Fibroblast of lung (primary cell): ENCODE measurements around the gene CD300LB. TPM values are rescaled to one million over a fixed set of nuclear protein-coding genes. Genes with fewer than 3 reads are reported as not detected.
A peak's percentile ranks its signal among the peaks of the same experiment; 100 is the strongest.
"Not testable (repeated sequence)": the region's sequence is repeated elsewhere in the genome, so short reads cannot be mapped to it uniquely, and the experiment has no call there.

Experiments used
- DNase-seq, 2 donors: peaks; one replicate each; pipeline versions ENCODE4 v3.0.0 to v3.0.0-alpha.2; 2010; ENCODE audit warnings: low read depth in 2 of 2
- H2AFZ ChIP-seq: 2 replicates; pipeline ENCODE4 v1.5.1; 2012; ENCODE audit warnings: low read length, control low read depth, inconsistent platforms
- H3K27ac ChIP-seq: 2 replicates; pipeline ENCODE4 v1.5.1; 2011; ENCODE audit warnings: low read length, control low read depth; ENCODE audit not compliant: insufficient read depth
- H3K27me3 ChIP-seq: 2 replicates; pipeline ENCODE4 v1.5.1; 2011; ENCODE audit warnings: mild to moderate bottlenecking, low read length; ENCODE audit not compliant: control insufficient read depth, insufficient read depth
- H3K36me3 ChIP-seq: 2 replicates; pipeline ENCODE4 v1.5.1; 2011; ENCODE audit warnings: low read length; ENCODE audit not compliant: control insufficient read depth, insufficient read depth
- H3K4me1 ChIP-seq: 2 replicates; pipeline ENCODE4 v1.5.1; 2011; ENCODE audit warnings: low read length; ENCODE audit not compliant: control insufficient read depth, insufficient read depth; ENCODE audit errors: extremely low read depth
- H3K4me2 ChIP-seq: 2 replicates; pipeline ENCODE4 v1.5.1; 2011; ENCODE audit warnings: low read length, control low read depth; ENCODE audit not compliant: insufficient read depth; ENCODE audit errors: extremely low read depth
- H3K4me3 ChIP-seq, 4 experiments: fragments of 200-600 bp in 1 of 4; sonication (generic) in 1 of 4; replicated peaks in 1 of 4; 2 replicates each; pipeline ENCODE4 v1.5.1; 2011 to 2016; ENCODE audit warnings: low read length in 4 of 4, low read depth in 3 of 4, mild to moderate bottlenecking in 3 of 4, control low read depth in 2 of 4, inconsistent platforms in 1 of 4, mixed read lengths in 1 of 4; ENCODE audit not compliant: insufficient read depth in 1 of 4; ENCODE audit errors: control extremely low read depth in 1 of 4
- H3K79me2 ChIP-seq: 2 replicates; pipeline ENCODE4 v1.5.1; 2012; ENCODE audit warnings: mild to moderate bottlenecking, low read length, inconsistent platforms; ENCODE audit not compliant: control insufficient read depth, insufficient read depth
- H3K9ac ChIP-seq: 2 replicates; pipeline ENCODE4 v1.5.1; 2011; ENCODE audit warnings: mild to moderate bottlenecking, low read length, control low read depth; ENCODE audit not compliant: insufficient read depth
- H3K9me3 ChIP-seq: 2 replicates; pipeline ENCODE4 v1.5.1; 2012; ENCODE audit warnings: low read depth, low read length; ENCODE audit not compliant: control insufficient read depth, insufficient read depth
- H4K20me1 ChIP-seq: 2 replicates; pipeline ENCODE4 v1.5.1; 2011; ENCODE audit warnings: low read length; ENCODE audit not compliant: control insufficient read depth, insufficient read depth; ENCODE audit errors: extremely low read depth
- EZH2 ChIP-seq: IDR thresholded peaks from 2 replicates; pipeline ENCODE4 v1.5.1; 2012; ENCODE audit warnings: low read length, control low read depth, mild to moderate bottlenecking; ENCODE audit errors: missing control alignments
- polyA plus RNA-seq, 2 donors: library from polyadenylated mRNA; depleted of rRNA in 1 of 2; stranded (reverse) in 1 of 2; unstranded in 1 of 2; fragments of >200 nt; gene quantifications; 2 replicates each; pipeline ENCODE4 v1.2.1, GENCODE V29; 2011 to 2012; ENCODE audit warnings: missing spikeins in 1 of 2
- total RNA-seq: library from RNA; depleted of rRNA; stranded (reverse); fragments of >200 nt; gene quantifications from 2 replicates; pipeline ENCODE4 v1.2.1, GENCODE V29; 2014
- TF ChIP-seq, protein P1 (sequence below), 2 donors: IDR thresholded peaks in 1 of 2; conservative IDR thresholded peaks in 1 of 2; 1 replicate in 1 of 2; 2 replicates in 1 of 2; pipeline ENCODE4 v1.5.1; 2011 to 2012; ENCODE audit warnings: low read length in 2 of 2, control low read depth in 1 of 2, inconsistent platforms in 1 of 2, low read depth in 1 of 2, mild to moderate bottlenecking in 1 of 2

Gene CD300LB
- total and polyA plus RNA-seq, 2 donors (not counting 1 experiment from before 2014, with no cell fraction given), result not detected

- no peak for TF ChIP-seq EZH2
- TF ChIP-seq, protein P1, sequence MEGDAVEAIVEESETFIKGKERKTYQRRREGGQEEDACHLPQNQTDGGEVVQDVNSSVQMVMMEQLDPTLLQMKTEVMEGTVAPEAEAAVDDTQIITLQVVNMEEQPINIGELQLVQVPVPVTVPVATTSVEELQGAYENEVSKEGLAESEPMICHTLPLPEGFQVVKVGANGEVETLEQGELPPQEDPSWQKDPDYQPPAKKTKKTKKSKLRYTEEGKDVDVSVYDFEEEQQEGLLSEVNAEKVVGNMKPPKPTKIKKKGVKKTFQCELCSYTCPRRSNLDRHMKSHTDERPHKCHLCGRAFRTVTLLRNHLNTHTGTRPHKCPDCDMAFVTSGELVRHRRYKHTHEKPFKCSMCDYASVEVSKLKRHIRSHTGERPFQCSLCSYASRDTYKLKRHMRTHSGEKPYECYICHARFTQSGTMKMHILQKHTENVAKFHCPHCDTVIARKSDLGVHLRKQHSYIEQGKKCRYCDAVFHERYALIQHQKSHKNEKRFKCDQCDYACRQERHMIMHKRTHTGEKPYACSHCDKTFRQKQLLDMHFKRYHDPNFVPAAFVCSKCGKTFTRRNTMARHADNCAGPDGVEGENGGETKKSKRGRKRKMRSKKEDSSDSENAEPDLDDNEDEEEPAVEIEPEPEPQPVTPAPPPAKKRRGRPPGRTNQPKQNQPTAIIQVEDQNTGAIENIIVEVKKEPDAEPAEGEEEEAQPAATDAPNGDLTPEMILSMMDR (conservative IDR thresholded peaks at IDR 0.05 in 1 of 2, IDR thresholded peaks at IDR 0.05 in 1 of 2; ENCODE audit: low read depth in 1 of 2, low read length in 2 of 2), result no peak
- H3K36me3 ChIP-seq, result no peaks in the 10 kb centered on the region
- no peak overlapping the region for H3K27ac ChIP-seq
- H3K27me3 ChIP-seq, result no peaks in the 10 kb centered on the region
- no peak overlapping the region for H3K9ac ChIP-seq
- no peaks in the 10 kb centered on the region for H3K4me1 ChIP-seq
- H3K9me3 ChIP-seq, result no peaks in the 10 kb centered on the region
- no peak overlapping the region for H2AFZ ChIP-seq
- H3K4me2 ChIP-seq, result no peak overlapping the region
- DNase-seq, result peak in 1 of 2 donors; percentile 19
- no peak overlapping the region for H3K4me3 ChIP-seq
- H3K79me2 ChIP-seq, result no peaks in the 10 kb centered on the region
- no peaks in the 10 kb centered on the region for H4K20me1 ChIP-seq
These were observed 10.3 kb downstream of the CD300LB start for GRCh38 chr17:74520790-74521480.

- TF ChIP-seq EZH2, result no peak
- TF ChIP-seq, protein P1 (conservative IDR thresholded peaks at IDR 0.05 in 1 of 2, IDR thresholded peaks at IDR 0.05 in 1 of 2; ENCODE audit: low read depth in 1 of 2, low read length in 2 of 2), result no peak
- no peaks in the 10 kb centered on the region for H3K79me2 ChIP-seq
- H3K9me3 ChIP-seq, result no peaks in the 10 kb centered on the region
- DNase-seq, result no peak
- H3K4me1 ChIP-seq, result no peaks in the 10 kb centered on the region
- H3K9ac ChIP-seq, result no peak overlapping the region
- H4K20me1 ChIP-seq, result no peaks in the 10 kb centered on the region
- H3K36me3 ChIP-seq, result no peaks in the 10 kb centered on the region
- no peaks in the 10 kb centered on the region for H3K27me3 ChIP-seq
- no peak overlapping the region for H3K27ac ChIP-seq
- H3K4me2 ChIP-seq, result no peak overlapping the region
- H2AFZ ChIP-seq, result no peak overlapping the region
- no peak overlapping the region for H3K4me3 ChIP-seq
These were observed 11.2 kb downstream of the CD300LB start for GRCh38 chr17:74520016-74520434.

DNA sequence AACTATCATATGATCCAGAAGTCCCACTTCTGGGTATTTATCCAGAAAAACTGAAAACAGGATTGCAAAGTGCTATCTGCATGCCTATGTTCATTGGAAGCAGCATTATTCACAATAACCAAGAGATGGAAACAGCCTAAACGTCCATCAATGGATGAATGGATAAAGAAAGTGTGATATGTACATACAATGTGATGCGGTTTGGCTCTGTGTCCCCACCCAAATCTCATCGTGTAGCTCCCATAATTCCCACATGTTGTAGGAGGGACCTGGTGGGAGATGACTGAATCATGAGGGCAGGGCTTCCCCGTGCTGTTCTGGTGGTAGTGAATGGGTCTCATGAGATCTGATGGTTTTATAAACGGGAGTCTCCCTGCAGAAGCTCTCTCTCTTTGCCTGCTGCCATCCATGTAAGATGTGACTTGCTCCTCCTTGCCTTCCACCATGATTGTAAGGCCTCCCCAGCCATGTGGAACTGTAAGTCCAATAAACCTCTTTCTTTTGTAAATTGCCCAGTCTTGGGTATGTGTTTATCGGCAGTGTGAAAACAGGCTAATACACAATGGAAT is 12.8 kb downstream of the CD300LB start:
- not testable (repeated sequence) for H3K27me3 ChIP-seq, H3K27ac ChIP-seq, H3K4me1 ChIP-seq

More for the DNA sequence above, 12.8 kb downstream of the CD300LB start:
- H3K9ac ChIP-seq, H3K4me3 ChIP-seq, H2AFZ ChIP-seq, H3K4me2 ChIP-seq, H3K36me3 ChIP-seq, H3K79me2 ChIP-seq, DNase-seq, H4K20me1 ChIP-seq: not testable (repeated sequence)
- peaks cover 11% of the 10 kb centered on the region for H3K9me3 ChIP-seq
